ENCODE measurements around the gene CAMK2A.

GRCh38 chr5:150271296-150271692, 18.3 kb downstream of the CAMK2A start:
- TF ChIP-seq CTCF (IDR thresholded peaks at IDR 0.05): no peak
- TF ChIP-seq POLR2A (IDR thresholded peaks at IDR 0.05): no peak
